Measurements from ENCODE around the gene GRB10.

DNA sequence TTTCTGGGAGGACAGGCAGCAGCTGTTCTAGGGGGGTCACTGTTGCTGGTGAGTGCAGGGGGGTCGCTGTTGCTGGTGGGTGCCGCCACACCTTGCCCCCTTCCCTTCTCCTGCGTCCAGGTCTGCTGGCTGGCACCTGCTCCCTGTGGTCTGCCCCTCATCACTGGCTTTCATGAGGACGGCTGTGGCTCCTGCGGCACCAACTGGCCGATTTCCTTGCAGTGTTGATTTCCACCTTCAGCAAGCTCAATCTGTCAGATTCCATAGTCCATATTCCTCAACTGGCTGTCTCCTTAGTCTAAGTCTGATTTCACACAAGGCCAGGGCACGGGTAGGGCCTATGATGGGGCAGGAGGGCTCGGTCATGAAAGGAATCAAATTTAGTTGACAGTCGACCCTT lies 23.4 kb upstream of the GRB10 start:
- TF ChIP-seq SMC3 (conservative IDR thresholded peaks at IDR 0.05; ENCODE audit: poor library complexity) (no peak), TAF1 (IDR thresholded peaks at IDR 0.05; ENCODE audit: low read depth) (no peak), EP300 (conservative IDR thresholded peaks at IDR 0.05; ENCODE audit: poor library complexity, severe bottlenecking) (no peak), RAD21 (conservative IDR thresholded peaks at IDR 0.05) (no peak), EZH2 (IDR thresholded peaks at IDR 0.05; ENCODE audit: borderline replicate concordance, insufficient read depth, low read length, poor library complexity, severe bottlenecking) (no peak)
- TF ChIP-seq, protein P1, sequence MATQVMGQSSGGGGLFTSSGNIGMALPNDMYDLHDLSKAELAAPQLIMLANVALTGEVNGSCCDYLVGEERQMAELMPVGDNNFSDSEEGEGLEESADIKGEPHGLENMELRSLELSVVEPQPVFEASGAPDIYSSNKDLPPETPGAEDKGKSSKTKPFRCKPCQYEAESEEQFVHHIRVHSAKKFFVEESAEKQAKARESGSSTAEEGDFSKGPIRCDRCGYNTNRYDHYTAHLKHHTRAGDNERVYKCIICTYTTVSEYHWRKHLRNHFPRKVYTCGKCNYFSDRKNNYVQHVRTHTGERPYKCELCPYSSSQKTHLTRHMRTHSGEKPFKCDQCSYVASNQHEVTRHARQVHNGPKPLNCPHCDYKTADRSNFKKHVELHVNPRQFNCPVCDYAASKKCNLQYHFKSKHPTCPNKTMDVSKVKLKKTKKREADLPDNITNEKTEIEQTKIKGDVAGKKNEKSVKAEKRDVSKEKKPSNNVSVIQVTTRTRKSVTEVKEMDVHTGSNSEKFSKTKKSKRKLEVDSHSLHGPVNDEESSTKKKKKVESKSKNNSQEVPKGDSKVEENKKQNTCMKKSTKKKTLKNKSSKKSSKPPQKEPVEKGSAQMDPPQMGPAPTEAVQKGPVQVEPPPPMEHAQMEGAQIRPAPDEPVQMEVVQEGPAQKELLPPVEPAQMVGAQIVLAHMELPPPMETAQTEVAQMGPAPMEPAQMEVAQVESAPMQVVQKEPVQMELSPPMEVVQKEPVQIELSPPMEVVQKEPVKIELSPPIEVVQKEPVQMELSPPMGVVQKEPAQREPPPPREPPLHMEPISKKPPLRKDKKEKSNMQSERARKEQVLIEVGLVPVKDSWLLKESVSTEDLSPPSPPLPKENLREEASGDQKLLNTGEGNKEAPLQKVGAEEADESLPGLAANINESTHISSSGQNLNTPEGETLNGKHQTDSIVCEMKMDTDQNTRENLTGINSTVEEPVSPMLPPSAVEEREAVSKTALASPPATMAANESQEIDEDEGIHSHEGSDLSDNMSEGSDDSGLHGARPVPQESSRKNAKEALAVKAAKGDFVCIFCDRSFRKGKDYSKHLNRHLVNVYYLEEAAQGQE (IDR thresholded peaks at IDR 0.05; ENCODE audit: borderline replicate concordance): no peak
- TF ChIP-seq, protein P2, sequence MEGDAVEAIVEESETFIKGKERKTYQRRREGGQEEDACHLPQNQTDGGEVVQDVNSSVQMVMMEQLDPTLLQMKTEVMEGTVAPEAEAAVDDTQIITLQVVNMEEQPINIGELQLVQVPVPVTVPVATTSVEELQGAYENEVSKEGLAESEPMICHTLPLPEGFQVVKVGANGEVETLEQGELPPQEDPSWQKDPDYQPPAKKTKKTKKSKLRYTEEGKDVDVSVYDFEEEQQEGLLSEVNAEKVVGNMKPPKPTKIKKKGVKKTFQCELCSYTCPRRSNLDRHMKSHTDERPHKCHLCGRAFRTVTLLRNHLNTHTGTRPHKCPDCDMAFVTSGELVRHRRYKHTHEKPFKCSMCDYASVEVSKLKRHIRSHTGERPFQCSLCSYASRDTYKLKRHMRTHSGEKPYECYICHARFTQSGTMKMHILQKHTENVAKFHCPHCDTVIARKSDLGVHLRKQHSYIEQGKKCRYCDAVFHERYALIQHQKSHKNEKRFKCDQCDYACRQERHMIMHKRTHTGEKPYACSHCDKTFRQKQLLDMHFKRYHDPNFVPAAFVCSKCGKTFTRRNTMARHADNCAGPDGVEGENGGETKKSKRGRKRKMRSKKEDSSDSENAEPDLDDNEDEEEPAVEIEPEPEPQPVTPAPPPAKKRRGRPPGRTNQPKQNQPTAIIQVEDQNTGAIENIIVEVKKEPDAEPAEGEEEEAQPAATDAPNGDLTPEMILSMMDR (IDR thresholded peaks at IDR 0.05; ENCODE audit: poor library complexity, severe bottlenecking): no peak
